ENCODE measurements around the gene CADM2.

Gene CADM2

DNA sequence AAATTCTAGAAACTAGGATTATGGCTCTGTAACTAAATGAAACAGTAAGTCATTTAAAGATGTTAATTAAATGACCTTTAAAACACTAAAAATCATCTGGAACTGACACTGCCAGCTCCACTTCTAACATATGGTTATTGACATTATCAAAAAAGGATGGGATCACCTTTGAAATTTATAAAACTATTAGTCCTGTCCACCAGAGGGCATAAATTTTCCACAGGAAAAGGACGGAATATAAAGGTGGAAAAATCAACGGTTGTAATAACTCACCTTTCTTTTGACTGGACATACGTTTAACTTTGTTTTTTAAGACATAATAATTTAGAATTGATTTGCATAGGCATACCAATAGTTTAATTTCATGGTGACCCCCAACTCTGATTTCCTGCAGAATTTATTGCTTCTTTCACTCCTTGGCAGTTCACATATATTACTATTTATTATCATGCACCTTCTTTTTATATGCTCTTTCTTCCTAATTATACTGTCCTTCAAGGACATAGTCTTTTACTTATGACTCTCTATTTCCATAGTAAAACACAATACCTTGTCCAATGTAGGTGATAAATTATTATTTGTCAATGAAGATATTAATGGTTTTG is 345.7 kb downstream of the CADM2 start:
- no peak for DNase-seq (ENCODE audit: extremely low read depth in 1 of 2, low read depth in 1 of 2)

GRCh38 chr3:85312331-85312730 is 353.5 kb downstream of the CADM2 start:
- DNase-seq (ENCODE audit: extremely low read depth in 1 of 2, low read depth in 1 of 2), result no peak

GRCh38 chr3:85313380-85313779 is 354.6 kb downstream of the CADM2 start:
- DNase-seq (ENCODE audit: extremely low read depth in 1 of 2, low read depth in 1 of 2), result no peak

- no peak for DNase-seq (ENCODE audit: extremely low read depth in 1 of 2, low read depth in 1 of 2)
These were observed 357.5 kb downstream of the CADM2 start for GRCh38 chr3:85316252-85316651.

GRCh38 chr3:85321892-85322291 is 363.1 kb downstream of the CADM2 start:
- no peak for DNase-seq (ENCODE audit: extremely low read depth in 1 of 2, low read depth in 1 of 2)

DNA sequence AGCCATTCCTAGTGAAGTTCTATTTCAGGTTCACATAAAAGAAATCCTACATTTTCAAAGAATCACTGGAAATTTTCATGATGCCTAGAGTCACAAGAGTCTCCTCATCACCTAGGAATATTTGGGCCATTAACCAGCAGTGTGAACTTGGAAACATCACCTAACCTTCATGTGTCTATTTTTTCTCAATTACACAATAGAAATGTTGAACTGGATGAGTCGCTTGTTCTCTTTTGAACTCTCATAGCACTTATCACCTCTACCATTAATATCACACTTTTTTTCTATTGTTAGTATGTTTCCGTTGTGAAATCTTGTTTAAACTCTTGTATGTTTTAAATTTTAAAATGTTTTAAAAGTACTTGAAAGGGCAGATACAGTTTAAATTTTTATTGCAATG is 371.3 kb downstream of the CADM2 start:
- DNase-seq (ENCODE audit: extremely low read depth in 1 of 2, low read depth in 1 of 2), result no peak

DNA sequence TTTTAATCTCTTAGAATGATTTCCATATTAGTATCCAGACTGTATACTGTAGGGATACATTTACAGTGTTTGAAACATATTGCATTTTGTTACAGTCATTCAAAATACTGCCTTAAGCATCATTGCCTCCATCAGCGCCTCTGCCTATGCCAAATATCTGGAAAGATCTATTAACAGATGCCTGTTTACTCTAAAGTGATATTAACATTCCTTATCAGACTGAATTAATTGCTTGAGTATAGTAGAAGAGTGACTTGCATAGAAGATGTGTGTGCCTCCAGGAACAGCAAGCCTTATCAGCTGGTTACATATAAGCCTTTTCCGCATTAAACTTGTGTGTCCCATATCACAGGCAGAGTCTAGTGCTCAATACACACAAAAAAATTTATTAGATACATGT is 379.1 kb downstream of the CADM2 start:
- DNase-seq (ENCODE audit: extremely low read depth in 1 of 2, low read depth in 1 of 2), result no peak

- DNase-seq (ENCODE audit: extremely low read depth in 1 of 2, low read depth in 1 of 2), result no peak
These were observed 384.1 kb downstream of the CADM2 start for GRCh38 chr3:85342915-85343314.

DNA sequence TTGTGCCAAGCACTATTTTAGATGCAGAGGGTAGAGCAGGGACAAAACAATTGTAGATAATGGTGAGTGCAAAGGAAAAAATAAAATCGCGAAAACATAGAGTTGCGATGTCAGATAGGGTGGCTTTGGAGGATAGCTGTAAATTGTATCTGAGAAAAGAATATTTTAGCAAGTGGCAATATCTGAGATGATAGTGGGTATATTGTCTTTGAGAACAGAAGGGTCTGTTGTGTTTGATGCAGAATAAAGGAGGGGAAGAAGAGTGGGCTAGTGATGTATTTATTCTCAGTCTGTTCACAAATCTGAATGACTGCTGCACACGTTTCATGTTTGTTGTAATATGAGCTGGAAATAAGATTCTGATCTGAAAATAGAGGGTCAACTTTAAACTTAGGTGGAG is 396.8 kb downstream of the CADM2 start:
- no peak for DNase-seq (ENCODE audit: extremely low read depth in 1 of 2, low read depth in 1 of 2)

DNA sequence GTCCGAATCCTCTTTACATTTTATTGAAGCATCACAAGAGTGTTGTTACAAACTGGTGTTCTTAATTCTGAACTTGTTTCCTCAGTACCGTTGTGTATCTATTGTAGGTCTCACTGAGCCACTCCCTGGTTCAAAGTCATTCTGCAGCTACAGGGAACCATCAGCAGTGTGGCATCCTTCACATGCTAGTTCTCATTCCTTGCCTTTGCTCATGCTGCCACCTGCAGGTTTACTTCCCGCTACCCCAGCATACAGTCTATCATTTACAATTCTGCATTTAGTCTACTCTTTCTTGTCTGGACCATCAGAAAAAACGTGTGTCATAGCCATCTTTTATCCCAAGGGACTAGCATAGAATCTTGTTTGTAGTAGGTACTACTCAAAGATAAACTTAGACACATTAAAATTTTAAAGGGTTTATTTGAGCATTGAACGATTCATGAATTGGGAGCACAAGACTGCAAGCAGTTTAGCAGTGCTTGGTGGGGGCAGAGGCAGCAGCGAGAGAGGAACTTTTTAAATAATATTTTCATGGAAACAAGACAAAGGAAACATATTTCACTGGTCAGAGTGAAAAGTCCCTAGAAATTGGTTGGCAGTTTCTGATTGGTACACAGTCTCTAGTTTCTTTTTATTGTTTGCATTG is 402.1 kb downstream of the CADM2 start:
- no peak for DNase-seq (ENCODE audit: extremely low read depth in 1 of 2, low read depth in 1 of 2)

GRCh38 chr3:85364296-85364909 is 405.6 kb downstream of the CADM2 start:
- no peak for DNase-seq (ENCODE audit: extremely low read depth in 1 of 2, low read depth in 1 of 2)

GRCh38 chr3:85370341-85370740 is 411.6 kb downstream of the CADM2 start:
- no peak for DNase-seq (ENCODE audit: extremely low read depth in 1 of 2, low read depth in 1 of 2)

GRCh38 chr3:85376131-85376530 is 417.3 kb downstream of the CADM2 start:
- DNase-seq (ENCODE audit: extremely low read depth in 1 of 2, low read depth in 1 of 2), result no peak

DNA sequence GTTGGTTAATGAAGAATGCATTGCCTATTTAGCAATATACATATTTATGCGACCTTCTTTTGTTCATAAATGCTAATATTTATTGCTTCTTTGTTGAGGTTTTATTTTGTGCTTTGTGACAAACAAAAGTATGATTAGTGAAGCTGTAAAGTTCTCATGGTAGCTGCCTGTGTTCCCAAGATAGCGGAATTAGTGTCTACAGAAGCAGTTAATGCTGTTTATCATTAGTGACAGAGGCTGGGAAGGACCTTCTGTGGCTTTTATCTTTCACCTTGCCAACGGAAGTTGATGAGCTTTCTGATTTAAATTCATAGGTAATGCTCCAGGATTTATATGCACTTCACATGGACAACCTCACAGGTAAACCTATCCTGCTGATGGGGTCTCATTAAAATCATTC is 418.3 kb downstream of the CADM2 start:
- no peak for DNase-seq (ENCODE audit: extremely low read depth in 1 of 2, low read depth in 1 of 2)

GRCh38 chr3:85384372-85384771 is 425.6 kb downstream of the CADM2 start:
- no peak for DNase-seq (ENCODE audit: extremely low read depth in 1 of 2, low read depth in 1 of 2)

DNA sequence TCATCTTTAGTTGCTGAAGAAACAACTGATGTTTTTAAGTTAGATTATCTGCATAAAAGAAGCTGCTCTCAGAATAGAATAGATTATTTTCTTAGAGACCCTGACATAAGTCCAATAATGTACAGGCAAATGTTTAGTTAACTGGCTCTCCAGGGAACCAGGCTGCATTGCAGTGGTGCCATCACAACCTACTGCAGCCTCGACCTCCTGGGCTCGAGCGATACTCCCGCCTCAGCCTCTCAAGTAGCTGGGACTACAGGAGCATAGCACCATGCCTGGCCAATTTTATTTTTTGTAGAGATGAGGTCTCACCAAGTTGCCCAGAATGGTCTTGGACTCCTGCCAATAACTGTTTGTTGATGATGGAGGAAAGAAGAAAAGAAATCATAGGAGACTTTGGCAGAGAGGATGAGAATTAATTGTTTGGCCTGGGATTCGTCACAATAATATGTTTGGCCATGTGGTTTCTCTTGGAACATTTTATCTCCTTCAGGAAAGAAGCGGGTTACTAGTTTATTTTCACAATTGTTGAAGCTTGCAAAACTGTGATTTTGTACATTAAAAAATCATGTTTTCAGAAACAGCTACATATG is 429.2 kb downstream of the CADM2 start:
- DNase-seq (ENCODE audit: extremely low read depth in 1 of 2, low read depth in 1 of 2), result no peak

DNA sequence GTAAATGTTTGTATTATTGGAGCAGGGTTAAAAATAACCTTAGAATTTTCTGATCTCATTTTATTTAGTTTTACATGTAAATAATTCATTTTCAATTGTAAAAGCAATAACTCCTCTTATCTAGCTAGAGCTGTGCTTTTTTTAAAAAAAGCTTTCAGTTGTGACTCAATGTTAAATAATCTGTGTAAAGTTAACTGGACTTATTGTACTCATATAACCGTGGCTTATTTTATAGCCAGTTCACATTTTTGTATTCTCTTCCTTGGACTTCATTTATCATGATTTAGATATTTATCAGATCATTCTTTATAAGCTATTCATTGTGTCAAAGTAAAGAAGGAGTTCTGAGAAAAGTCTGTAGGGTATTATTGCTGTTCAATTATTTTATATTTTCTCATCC is 435.6 kb downstream of the CADM2 start:
- DNase-seq (ENCODE audit: extremely low read depth in 1 of 2, low read depth in 1 of 2), result no peak

- DNase-seq (ENCODE audit: extremely low read depth in 1 of 2, low read depth in 1 of 2), result no peak
These were observed 438.6 kb downstream of the CADM2 start for GRCh38 chr3:85397434-85397833.

GRCh38 chr3:85426121-85426520 is 467.3 kb downstream of the CADM2 start:
- no peak for DNase-seq (ENCODE audit: extremely low read depth in 1 of 2, low read depth in 1 of 2)

DNA sequence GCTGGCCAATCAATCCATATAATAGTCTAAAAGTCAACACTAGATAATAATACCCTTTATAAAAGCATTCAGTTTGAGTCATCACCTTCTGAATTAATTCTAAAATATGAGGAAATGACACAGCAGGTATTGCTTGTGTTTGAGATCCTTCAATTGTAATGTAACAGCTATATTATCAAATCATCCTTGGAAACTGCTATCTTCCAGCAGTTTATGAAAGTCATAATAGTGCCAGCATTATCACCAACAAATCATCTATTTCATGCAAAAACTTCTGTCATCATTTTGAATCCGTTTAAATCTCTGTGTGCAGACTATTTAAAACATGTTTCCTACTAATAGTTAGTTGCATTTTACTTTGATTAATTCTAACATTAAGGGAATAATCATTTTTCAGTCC is 468.7 kb downstream of the CADM2 start:
- DNase-seq (ENCODE audit: extremely low read depth in 1 of 2, low read depth in 1 of 2), result no peak

DNA sequence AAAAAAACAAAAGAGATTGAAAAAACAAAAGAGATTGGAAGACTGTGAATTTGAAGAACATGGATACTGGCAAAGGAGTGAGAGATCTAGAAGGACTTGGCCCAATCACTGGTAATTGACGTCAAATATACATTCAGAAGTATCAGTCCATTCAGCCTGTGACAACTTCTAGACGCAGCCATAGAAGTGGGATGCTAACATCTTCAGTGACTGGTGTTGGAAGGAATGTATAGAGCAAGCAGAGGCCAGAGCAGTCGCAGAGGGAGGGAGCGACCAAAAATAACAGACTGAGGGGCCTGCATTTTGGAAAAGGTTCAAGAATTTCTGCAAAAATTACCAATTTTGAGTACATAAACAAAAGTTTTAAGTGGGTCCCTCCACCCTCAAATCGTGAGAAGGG is 473.3 kb downstream of the CADM2 start:
- no peak for DNase-seq (ENCODE audit: extremely low read depth in 1 of 2, low read depth in 1 of 2)

- DNase-seq (ENCODE audit: extremely low read depth in 1 of 2, low read depth in 1 of 2), result no peak
These were observed 474.5 kb downstream of the CADM2 start for GRCh38 chr3:85433319-85433718.

All from activated CD8-positive, alpha-beta memory T cell treated with anti-CD3 and anti-CD28 coated beads for 1 hour (primary cell).